Transverse colon (tissue), 3 donors: ENCODE measurements around the gene SCGB1A1.

ENCODE experiments used
- POLR2A ChIP-seq: fragments of 450-650 bp; IDR thresholded peaks from one replicate; pipeline ENCODE4 v1.6.1; 2016; ENCODE audit warnings: antibody characterized with exemption, mild to moderate bottlenecking, moderate library complexity
- TF ChIP-seq, protein P1 (sequence below), 5 experiments: fragments of 200-600 bp in 3 of 5; fragments of 450-650 bp in 2 of 5; sonication (generic) in 3 of 5; IDR thresholded peaks; 1 replicate in 2 of 5; 2 replicates in 3 of 5; pipeline ENCODE4 v1.5.1; 2016 to 2017; ENCODE audit warnings: antibody characterized with exemption in 5 of 5, inconsistent platforms in 3 of 5, mild to moderate bottlenecking in 2 of 5, moderate library complexity in 1 of 5

DNA sequence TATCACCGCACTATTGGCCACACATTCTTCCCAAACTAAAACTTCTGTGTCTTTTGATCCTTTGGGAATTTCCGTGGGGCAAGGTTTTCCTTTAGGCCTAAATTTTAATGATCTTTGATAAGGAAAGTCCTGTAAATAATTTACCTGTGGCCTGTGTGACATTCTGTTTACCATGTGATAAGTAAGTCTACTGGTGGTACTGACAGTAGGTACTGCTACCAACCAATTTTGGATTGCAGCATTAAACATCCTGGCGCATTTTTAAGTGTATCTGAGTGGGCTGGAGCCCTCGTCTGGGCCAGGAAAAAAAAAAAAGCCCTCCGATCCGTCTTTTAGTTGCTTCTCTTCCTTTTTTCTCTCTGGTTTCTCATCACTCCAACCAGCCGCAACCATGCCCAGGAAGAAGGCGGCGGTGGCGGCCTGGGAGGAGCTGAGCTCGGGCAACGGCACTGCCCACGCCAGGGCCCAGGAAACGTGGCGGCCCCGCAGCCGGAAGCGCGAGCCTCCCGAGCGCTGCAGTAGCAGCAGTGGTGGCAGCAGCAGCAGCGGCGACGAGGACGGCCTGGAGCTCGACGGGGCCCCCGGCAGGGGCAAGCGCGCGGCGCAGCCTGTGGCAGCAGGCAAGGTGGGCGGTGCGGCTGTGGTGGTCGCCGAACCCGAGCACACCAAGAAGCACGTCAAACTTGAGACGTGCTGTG is 47.9 kb upstream of the SCGB1A1 start:
- TF ChIP-seq POLR2A: no peak
- TF ChIP-seq, protein P1, sequence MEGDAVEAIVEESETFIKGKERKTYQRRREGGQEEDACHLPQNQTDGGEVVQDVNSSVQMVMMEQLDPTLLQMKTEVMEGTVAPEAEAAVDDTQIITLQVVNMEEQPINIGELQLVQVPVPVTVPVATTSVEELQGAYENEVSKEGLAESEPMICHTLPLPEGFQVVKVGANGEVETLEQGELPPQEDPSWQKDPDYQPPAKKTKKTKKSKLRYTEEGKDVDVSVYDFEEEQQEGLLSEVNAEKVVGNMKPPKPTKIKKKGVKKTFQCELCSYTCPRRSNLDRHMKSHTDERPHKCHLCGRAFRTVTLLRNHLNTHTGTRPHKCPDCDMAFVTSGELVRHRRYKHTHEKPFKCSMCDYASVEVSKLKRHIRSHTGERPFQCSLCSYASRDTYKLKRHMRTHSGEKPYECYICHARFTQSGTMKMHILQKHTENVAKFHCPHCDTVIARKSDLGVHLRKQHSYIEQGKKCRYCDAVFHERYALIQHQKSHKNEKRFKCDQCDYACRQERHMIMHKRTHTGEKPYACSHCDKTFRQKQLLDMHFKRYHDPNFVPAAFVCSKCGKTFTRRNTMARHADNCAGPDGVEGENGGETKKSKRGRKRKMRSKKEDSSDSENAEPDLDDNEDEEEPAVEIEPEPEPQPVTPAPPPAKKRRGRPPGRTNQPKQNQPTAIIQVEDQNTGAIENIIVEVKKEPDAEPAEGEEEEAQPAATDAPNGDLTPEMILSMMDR (IDR thresholded peaks at IDR 0.05): no peak
